DOHH2 (cell line): Measurements from ENCODE around the gene PDE9A.

Experiments
- H3F3A ChIP-seq: fragments of 200-600 bp; sonication (generic), shearing (Covaris generic); 2 replicates; pipeline ENCODE4 v1.6.0; 2016; ENCODE audit warnings: antibody characterized with exemption, mild to moderate bottlenecking; ENCODE audit not compliant: control insufficient read depth, insufficient read depth
- H3K27ac ChIP-seq: fragments of 200-600 bp; sonication (generic); 2 replicates; pipeline ENCODE4 v1.5.1; 2014; ENCODE audit warnings: low read depth, mild to moderate bottlenecking, low read length, moderate library complexity
- H3K27me3 ChIP-seq: fragments of 200-600 bp; sonication (generic); 2 replicates; pipeline ENCODE4 v1.6.1; 2014; ENCODE audit warnings: mild to moderate bottlenecking, low read length, mixed read lengths; ENCODE audit not compliant: control insufficient read depth
- H3K36me3 ChIP-seq: fragments of 200-600 bp; sonication (generic); 2 replicates; pipeline ENCODE4 v1.6.1; 2014; ENCODE audit warnings: mild to moderate bottlenecking, low read length, moderate library complexity, mixed read lengths; ENCODE audit not compliant: control insufficient read depth
- H3K4me1 ChIP-seq: fragments of 200-600 bp; sonication (generic); 2 replicates; pipeline ENCODE4 v1.6.1; 2014; ENCODE audit warnings: mild to moderate bottlenecking, low read length, mixed read lengths; ENCODE audit not compliant: control insufficient read depth
- H3K4me2 ChIP-seq: fragments of 200-600 bp; sonication (generic); 2 replicates; pipeline ENCODE4 v1.6.0; 2014; ENCODE audit warnings: mild to moderate bottlenecking, low read length, moderate library complexity
- H3K4me3 ChIP-seq: fragments of 200-600 bp; sonication (generic); 2 replicates; pipeline ENCODE4 v1.5.1; 2014; ENCODE audit warnings: mild to moderate bottlenecking, low read length, mixed read lengths
- H3K79me2 ChIP-seq: fragments of 200-600 bp; sonication (generic); 2 replicates; pipeline ENCODE4 v1.6.1; 2014; ENCODE audit warnings: mild to moderate bottlenecking, low read length, mixed read lengths; ENCODE audit not compliant: control insufficient read depth
- H3K9me2 ChIP-seq: fragments of 200-600 bp; sonication (generic); replicated peaks from 2 replicates; pipeline ENCODE4 v1.6.1; 2014; ENCODE audit warnings: mild to moderate bottlenecking, low read length, mixed read lengths; ENCODE audit not compliant: control insufficient read depth
- H3K9me3 ChIP-seq: fragments of 200-600 bp; sonication (generic); 2 replicates; pipeline ENCODE4 v1.6.1; 2014; ENCODE audit warnings: antibody characterized with exemption, low read length, mixed read lengths; ENCODE audit not compliant: control insufficient read depth, insufficient read depth
- H4K20me1 ChIP-seq: fragments of 200-600 bp; sonication (generic); 2 replicates; pipeline ENCODE4 v1.6.0; 2014; ENCODE audit warnings: low read depth, mild to moderate bottlenecking, antibody characterized with exemption, low read length, moderate library complexity; ENCODE audit not compliant: control insufficient read depth, insufficient read depth
- EZH2phosphoT487 ChIP-seq: fragments of 200-600 bp; sonication (generic); IDR thresholded peaks from 2 replicates; pipeline ENCODE4 v1.6.1; 2017; ENCODE audit warnings: borderline replicate concordance, mild to moderate bottlenecking, antibody characterized with exemption, low read length, moderate library complexity, mixed read lengths
- TF ChIP-seq, protein P1 (sequence below): fragments of 200-600 bp; sonication (generic); IDR thresholded peaks from one replicate; pipeline ENCODE4 v1.5.1; 2014; ENCODE audit warnings: antibody characterized with exemption, mild to moderate bottlenecking, low read depth, low read length; ENCODE audit not compliant: poor library complexity, severe bottlenecking

The PDE9A gene

DNA sequence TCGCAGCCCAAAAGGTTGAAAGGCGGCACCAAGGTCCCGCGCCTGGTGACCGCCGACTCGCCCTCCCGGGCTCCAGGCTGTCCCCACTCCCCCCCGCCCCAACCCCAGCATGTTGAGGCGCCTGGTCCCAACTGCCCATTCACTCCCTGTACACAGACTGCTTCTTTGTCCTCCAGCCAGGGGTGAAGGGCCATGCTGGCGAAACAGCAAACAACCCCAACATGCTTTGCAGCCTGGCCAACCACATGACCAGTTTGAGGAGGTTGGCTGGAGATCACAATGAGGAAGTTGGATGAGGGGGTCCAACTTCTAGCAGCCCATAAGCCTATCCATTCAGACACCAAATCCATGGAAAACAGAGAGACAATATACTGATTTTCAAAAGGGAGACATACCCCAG, 13.5 kb downstream of the PDE9A start:
- peaks cover 86% of the 10 kb centered on the region for H3K4me1 ChIP-seq
- H3K9me3 ChIP-seq = peaks cover 4% of the 10 kb centered on the region; the same call in 1 of the 2 replicates
- peaks cover 29% of the 10 kb centered on the region for H3K36me3 ChIP-seq
- H3F3A ChIP-seq = peaks cover 28% of the 10 kb centered on the region
- TF ChIP-seq, protein P1, sequence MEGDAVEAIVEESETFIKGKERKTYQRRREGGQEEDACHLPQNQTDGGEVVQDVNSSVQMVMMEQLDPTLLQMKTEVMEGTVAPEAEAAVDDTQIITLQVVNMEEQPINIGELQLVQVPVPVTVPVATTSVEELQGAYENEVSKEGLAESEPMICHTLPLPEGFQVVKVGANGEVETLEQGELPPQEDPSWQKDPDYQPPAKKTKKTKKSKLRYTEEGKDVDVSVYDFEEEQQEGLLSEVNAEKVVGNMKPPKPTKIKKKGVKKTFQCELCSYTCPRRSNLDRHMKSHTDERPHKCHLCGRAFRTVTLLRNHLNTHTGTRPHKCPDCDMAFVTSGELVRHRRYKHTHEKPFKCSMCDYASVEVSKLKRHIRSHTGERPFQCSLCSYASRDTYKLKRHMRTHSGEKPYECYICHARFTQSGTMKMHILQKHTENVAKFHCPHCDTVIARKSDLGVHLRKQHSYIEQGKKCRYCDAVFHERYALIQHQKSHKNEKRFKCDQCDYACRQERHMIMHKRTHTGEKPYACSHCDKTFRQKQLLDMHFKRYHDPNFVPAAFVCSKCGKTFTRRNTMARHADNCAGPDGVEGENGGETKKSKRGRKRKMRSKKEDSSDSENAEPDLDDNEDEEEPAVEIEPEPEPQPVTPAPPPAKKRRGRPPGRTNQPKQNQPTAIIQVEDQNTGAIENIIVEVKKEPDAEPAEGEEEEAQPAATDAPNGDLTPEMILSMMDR = no peak
- no peak for TF ChIP-seq EZH2phosphoT487
- H3K4me3 ChIP-seq = no peak overlapping the region
- no peaks in the 10 kb centered on the region for H3K9me2 ChIP-seq
- peaks cover 13% of the 10 kb centered on the region for H4K20me1 ChIP-seq
- peaks cover 48% of the 10 kb centered on the region for H3K79me2 ChIP-seq
- H3K27me3 ChIP-seq = no peaks in the 10 kb centered on the region
- H3K4me2 ChIP-seq = peak overlapping the region; percentile 70
- H3K27ac ChIP-seq = peak overlapping the region; percentile 78

GRCh38 chr21:42668298-42668992, 15.0 kb downstream of the PDE9A start:
- Histone ChIP-seq H4K20me1 (0 out of 2 replicates have a peak, but pooled peaks cover 6% of the 10 kb centered on the region), H3K27ac (peak overlapping the region; percentile 78), H3K27me3 (no peaks in the 10 kb centered on the region)

DNA sequence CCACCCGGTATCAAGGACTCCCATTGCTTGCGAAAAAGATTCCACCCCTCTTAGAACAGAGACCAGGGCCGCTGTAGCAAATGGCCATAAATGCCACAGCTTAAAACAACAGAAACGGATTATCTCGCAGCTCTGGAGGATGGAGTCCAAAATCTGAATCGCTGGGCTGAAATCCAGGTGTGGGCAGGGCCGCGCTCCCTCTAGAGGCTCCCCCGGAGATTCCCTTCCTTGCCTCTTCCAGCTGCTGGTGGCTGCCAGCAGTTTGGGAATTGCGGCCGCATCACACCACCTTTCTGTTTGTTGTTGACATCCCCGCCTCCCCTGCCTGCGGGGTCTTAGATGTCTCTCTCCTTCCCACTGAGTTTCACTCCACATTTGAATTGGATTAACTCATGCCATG, 15.6 kb downstream of the PDE9A start:
- peaks cover 81% of the 10 kb centered on the region for H3K4me1 ChIP-seq
- no peaks in the 10 kb centered on the region for H3K9me2 ChIP-seq
- H3K79me2 ChIP-seq = peaks cover 46% of the 10 kb centered on the region
- H3K9me3 ChIP-seq = peaks cover 4% of the 10 kb centered on the region; the same call in 1 of the 2 replicates
- peaks cover 23% of the 10 kb centered on the region for H3K36me3 ChIP-seq
- no peak for TF ChIP-seq EZH2phosphoT487
- TF ChIP-seq, protein P1 = no peak
- H3K27me3 ChIP-seq = no peaks in the 10 kb centered on the region
- peak overlapping the region; percentile 78 for H3K27ac ChIP-seq
- H3K4me3 ChIP-seq = peak overlapping the region; percentile 45; the same call in 1 of the 2 replicates
- peak overlapping the region; percentile 70 for H3K4me2 ChIP-seq
- peaks cover 25% of the 10 kb centered on the region for H3F3A ChIP-seq
- H4K20me1 ChIP-seq = 0 out of 2 replicates have a peak, but pooled peaks cover 6% of the 10 kb centered on the region

More at GRCh38 chr21:42668298-42668992, 15.0 kb downstream of the PDE9A start:
- Histone ChIP-seq H3K79me2 (peaks cover 48% of the 10 kb centered on the region), H3K9me3 (peaks cover 4% of the 10 kb centered on the region; the same call in 1 of the 2 replicates), H3K4me3 (peak overlapping the region; percentile 45), H3K4me2 (peak overlapping the region; percentile 70), H3K36me3 (peaks cover 23% of the 10 kb centered on the region), H3K4me1 (peaks cover 81% of the 10 kb centered on the region), H3K9me2 (no peaks in the 10 kb centered on the region), H3F3A (peaks cover 25% of the 10 kb centered on the region)
- TF ChIP-seq, protein P1 = no peak
- no peak for TF ChIP-seq EZH2phosphoT487
